ENCODE results near the gene STK38L.

The STK38L gene

DNA sequence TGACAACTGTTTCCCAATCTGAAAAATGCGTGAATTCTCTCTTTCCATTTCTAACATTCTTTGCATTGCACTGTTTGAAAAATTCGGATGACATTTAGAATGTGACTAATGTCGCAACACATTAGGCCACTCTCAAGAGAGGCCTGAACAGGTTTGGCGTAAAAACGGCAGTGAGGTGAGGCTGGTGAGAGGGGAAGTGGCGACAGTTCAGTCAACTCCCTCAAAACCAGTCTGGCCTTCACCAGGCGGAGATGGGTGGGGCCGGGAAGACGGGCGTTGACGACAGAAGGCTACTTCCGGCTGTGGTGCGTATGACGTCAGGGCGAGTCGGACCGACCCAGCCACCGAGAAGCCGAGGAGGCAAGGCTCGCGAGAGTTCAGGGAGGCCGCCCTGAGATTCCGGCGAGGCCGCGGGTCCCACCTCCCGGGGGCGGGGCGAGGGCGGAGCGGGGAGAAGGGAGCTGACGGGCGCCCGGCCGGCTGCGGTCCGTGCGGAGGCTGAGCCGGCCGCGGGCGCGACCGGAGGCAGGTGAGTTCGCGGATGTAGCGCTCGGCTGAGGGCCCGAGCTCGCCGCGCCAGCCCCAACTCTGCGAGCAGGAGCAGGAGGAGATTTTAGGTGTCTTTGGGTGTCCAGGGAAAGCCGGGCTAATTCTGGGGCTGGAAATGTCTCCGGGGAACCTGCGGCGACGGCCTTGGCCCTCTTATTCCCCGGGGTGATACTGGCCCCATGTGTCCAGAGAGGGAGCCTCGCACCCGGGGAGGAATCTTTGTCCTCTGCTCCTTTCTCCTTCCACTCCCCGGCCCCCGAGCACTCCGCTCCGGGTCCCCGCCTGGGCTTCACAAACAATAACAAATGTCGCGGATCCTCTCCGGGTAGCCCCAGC lies at the start of gene STK38L:
TSS of gene STK38L (plus strand) at position 483 of the 885 bp plus-strand sequence. CDS start 53,435 bp downstream, outside the sequence.
- DNase-seq = peak; percentile 97

DNA sequence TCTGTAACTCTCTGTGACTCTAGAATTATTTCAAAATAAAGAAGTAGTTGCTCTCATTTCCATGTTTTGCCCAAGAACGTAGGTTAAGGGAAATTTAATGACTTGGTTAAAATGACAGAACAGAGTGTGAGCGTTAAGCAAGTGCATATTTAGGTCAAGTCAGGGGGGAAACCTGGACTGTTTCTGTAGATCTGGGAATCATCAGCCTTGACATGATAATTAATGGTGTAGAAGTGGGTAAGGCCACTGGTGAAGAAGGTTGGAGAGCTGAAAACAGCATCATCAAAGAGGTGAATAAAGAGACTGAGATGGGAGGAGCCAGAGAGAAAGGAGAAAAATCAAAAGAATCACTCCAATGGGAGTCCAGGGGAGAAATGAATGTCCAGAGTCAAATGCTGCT lies 49.4 kb upstream of the STK38L start:
- DNase-seq = no peak

DNA sequence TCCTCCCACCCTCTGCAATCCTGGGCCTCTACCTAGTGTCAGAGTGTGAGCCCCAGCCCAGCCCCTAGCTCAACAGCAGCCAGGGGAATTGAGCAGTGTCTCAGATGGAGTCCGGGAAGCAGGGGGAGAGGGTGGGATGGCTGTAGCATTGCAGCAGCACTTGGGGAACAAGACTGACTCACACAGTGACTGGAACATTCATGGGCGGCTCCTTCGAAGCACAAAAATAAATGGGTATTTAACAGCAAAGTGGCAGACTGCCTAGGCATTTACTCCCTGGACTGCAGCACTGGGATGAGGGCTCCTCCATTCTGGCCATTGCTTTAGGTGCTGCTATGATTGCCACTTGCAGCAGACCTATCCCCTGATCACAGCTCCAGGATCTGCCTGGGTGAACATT lies 46.0 kb upstream of the STK38L start:
- DNase-seq = peak; percentile 75

DNA sequence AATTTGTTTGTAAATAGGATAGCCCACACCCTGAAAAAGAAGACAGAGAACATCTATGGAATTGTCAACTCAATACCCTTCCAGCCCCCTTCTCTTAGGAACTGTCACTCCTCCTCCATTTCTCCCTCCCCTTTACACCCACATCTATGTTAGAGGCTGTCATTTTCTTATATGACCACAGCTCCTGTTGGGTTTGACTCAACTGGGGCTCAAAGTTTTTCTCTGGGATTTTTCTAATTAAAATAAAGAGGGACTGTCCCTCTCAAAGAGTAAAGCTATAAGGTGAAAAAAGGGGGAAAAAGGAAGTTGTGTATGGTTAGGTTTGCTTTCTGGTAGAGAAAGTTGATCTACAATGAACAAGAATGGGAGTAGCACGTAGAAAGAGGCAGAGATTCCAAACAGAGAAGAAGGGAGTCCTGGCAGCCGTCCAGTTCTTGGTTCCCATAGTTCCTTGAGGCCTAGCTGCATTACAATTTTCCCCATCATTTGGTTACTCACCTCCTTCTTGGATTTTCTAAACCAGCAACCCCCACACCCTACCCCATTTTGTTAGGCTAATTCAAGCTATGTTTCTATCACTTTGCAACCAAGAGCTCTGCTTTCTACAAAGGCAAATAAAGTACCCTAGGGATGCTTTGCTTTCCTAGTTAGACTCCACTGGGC lies 44.3 kb upstream of the STK38L start:
- DNase-seq = peak; percentile 47

DNA sequence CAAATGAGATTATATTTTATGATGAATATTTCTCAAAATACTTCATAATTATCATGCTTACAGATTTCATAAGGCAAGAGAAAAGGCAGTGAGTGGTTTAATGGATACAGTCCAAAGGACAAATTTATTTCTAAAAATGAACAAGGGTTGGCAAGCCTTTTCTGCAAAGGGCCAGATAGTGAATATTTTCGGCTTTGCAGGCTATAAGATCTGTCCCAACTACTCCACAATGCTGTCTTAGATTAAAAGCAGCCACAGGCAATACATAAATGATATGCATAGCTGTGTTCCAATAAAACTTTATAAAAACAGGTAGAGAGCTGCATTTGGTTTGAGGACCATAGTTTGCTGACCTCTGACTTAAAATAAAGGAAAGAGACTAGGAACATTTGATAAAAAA lies 42.9 kb upstream of the STK38L start:
- DNase-seq = no peak

DNA sequence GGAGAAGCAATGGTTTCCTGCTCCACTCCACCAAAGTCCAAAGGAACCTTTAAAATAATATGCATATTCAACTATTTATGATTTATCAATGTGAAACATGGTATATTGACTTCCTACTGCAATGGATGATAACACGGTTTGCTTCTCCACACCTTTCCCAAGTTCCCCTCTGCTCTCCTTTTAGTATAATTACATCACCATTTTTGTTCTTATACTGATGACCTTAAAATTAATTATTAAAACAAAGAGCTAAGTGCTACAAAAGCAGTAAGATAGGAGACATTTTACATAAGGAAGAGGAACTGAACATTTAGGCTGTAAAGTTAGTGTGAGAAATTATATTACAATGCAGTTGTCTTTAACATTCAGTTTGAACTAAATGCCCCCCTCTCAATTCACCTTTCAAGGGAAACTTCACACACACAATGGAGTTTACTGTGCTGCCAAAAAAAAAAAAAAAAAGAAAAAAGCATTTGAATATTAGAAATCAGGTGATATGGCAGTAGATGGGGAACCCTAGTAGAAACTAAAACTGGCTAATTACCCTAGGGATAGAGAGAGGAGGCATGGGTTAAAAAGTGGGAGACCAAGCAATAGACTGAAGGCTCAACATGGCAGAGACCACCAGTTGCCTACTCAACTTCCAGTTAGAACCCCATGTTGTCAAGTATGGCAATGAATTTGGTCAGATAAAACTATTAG lies 37.1 kb upstream of the STK38L start:
- no peak for DNase-seq

DNA sequence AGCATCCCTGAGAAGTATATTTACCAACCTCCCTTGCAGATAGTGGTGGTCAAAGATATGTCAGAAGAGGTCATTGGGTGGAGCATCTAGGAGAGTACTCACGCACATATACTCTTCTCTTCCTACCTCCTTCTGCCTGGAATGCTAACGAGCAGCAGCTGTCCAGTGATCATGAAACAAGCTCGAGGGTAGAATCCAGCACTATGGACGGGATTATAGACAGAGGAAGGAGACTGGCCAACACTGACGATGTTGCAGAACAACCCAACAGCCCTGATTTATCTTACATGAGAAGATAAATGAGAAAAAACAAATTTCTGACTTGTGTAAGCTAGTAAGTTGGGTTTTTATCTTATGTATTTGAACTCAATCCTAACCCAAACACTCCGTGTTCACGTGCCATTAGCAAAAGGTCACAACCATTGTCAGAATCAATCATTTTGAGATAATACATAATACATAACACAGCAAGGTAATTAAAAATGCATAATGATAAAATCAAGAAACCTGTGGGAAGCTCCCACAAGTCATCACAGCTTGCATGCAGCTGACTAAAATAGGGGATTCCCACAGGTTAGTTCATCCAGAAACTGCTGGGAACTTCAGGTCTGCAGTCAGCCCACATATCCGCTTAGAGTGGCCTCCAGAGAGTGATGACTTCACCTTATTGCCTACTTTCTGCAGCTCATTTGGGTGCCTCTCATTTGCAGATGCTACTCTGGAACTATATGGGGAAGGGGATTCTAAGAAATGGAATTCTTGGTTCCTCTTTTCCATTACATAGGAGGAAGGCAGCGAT lies 36.3 kb upstream of the STK38L start:
- no peak for DNase-seq

DNA sequence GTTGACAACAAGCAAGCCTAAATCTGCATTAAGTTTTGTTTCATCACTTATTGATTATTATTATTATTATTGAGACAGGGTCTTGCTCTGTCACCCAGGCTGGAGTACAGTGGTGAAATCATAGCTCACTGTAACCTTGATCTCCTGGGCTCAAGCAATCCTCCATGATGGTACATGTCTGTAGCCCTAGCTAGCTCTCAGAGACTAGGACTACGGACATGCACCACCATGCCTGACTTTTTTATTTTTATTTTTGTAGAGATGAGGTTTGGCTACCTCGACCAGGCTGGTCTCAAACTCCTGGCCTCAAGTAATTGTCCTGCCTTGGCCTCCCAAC lies 35.7 kb upstream of the STK38L start:
- no peak for DNase-seq

DNA sequence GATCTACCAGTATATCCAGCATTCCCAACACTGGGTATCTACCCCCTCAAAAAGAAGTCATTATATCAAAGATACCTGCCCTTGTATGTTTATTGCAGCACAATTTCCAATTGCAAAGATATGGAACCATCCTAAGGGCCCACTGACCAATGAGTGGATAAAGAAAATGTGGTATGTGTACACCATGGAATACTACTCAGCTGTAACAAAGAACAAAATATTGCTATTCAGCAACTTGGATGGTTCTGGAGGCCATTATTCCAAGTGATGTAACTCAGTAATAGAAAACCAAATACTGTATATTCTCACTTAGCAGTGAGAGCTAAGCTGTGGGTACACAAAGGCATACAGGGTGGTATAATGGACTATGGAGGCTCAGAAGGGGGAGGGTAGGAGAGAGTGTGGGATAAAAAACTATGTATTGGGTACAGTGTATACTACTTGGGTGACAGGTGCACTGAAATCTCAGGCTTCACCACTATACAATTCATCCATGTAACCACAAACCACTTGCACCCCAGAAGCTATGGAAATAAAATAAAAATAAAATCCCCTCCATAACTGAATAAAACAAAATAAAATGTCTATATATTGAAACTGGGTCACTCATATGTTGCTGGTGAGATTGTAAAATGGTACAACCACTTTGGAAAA lies 34.7 kb upstream of the STK38L start:
- DNase-seq = no peak

DNA sequence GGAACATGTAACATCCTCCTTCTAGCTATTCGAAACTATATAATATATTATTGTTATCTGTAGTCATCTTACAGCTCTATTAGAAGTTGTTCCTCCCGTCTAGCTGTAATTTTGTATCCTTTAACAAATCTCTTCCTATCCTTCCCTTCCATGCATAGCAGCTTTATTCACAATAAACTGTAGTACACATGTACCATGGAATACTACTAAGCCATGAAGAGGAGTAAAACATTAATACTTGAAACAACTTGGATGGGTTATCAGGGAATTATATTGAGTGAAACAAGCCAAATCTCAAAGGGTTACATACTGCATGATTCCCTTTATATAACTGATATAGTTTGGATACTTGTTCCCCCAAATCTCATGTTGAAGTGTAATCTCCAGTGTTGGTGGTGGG lies 33.9 kb upstream of the STK38L start:
- no peak for DNase-seq

DNA sequence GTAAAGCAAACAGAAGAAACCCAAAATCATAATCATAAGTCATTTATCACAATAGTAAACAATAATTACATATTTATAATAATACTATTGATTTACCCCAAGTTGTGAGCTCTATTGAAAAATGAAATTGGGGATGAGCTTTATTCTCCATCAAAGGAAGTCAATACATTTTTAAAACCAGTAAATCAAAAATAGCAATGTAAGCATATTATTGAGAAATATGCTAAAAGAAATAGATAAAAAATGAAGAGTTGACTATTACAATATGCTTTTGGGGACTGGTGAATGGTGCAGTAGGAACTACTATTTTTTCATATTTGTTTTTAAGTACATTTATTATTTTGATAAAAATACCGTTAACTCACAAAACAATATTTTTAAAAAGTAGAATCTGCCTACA lies 31.2 kb upstream of the STK38L start:
- DNase-seq = no peak

DNA sequence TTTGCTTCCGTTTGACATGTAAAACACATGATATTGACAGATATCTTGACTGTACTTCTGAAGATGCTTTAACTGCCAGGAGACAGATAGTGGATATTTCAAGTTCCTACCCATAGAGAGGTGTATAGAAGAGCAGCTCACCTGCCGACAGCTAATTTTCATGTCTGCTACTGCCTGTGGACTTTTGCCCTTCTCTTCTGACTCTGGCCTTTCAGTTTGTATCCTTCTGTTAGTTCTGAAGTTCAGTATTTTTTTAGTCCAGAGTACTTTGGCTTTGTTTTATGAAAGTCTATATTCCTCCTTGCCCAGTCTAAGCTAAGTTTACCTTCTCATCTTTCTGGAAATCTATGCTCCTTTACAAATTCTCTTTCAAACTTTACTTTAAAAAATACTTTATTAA lies 30.8 kb upstream of the STK38L start:
- no peak for DNase-seq

DNA sequence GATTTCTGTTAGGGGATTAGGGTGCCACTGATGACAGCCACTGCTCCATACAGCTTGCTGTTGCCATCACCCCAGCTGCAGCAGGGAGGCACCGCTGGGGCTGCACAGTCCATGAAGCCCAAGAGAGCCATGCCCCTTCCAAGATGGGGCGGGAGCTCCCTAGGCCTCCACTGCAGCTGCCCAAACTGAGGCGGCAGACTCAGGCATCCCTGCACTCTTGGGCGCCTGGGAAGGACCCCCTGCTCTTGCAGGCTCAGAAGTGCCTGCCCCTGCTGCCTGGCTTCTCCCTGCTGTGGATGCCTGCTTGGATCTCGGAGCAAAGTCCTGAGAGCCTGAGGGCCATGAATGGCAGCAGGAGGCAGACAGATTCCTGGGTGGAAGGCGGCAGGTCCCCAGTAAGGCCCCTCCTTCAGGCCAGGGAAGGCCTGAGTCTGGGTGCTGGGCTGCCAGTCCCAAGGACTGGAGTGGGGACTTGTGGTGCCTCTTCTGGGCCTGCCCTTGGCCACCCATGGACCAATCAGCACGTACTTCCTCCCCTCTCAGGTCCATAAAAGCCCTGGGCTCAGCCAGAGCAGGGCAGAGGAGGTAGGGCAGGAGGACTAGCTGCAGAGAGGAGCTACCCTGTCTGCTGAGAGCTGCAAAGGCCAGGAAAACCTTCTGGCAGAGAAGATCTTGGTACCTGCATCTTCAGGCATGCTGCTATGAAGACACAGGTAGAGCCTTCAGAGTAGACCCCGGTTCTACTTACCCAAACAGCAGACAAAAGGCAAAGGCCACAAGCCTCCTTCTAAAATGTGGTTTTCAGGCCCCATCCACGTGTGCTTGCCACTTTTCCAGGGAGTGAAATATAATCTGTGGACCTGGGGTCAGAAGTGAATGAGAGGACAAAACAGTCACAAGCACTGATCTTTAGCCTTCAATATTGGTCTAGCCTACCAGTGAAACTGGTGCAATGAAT lies 30.0 kb upstream of the STK38L start:
- no peak for DNase-seq

DNA sequence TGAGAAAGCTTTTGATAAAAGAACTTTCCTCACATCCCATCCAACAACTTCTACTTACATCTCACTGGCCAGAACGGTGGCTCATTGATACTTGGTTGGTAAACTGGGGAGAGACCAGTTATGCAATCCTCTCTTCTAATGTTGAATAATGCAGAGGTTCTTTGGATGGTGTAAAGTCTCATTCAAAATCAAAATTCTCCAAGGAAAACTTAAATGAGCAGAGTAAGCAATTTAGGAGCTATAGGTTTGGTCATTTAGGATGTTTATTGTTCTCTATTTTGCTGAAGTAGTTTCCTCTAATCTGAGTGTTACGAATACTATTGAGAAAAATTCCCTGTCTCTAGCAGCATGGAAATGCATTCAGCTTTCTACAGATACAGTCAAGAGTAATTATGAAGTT lies 26.5 kb upstream of the STK38L start:
- DNase-seq = no peak

DNA sequence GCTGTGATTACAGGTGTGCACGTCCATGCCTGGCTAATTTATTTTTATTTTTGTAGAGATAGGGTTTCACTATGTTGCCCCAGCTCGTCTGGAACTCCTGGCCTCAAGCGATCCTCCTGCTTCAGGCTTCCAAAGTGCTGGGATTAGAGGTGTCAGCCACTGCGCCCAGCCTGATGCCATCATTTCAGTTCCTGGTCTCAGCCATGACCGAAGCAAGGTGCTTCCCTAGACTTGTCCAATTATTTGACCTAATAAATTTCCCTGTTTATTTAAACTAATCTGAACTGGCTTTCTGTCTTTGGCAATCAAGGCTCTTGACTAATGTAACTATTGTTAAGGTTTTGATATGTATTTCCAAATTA lies 24.4 kb upstream of the STK38L start:
- no peak for DNase-seq

DNA sequence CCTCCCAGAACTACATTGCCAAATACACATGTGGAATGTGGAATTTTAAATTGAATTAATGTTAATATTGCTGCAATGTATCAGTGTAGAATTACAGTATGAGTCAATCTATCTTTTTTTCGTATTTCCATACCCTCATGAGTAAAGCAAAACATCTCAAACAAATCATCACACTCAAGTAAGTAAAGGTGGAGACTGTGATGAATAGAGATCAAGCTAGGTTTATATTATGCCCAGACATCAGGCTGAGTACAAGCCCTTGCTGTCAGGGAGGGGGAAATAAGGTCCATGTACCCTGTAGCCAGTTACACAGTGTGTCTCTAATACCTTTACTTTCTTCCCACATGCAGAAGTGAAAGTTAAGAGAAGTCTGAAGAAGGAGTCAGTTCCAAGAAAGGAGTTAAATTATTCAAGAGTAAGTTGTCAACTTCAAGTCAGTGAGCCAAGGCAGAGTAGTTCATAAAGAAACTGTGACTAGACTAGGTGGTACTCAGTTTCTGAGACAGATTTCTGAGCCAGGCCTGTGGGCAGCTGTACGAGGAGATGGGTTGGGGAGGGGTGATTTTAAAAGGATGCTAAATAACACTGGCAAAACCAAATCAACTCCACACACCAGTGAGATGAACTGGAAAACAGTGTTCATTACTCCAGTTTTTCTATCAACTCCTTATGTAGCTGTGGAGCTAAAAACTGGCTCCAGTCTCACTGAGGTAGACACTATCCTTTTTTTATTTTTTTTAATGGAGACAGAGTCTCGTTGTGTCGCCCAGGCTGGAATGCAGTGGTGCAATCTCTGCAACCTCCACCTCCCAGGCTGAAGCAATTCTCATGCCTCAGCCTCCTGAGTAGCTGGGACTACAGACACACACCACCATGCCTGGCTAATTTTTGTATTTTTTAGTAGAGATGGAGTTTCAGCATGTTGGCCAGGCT lies 23.8 kb upstream of the STK38L start:
- DNase-seq = peak; percentile 36

DNA sequence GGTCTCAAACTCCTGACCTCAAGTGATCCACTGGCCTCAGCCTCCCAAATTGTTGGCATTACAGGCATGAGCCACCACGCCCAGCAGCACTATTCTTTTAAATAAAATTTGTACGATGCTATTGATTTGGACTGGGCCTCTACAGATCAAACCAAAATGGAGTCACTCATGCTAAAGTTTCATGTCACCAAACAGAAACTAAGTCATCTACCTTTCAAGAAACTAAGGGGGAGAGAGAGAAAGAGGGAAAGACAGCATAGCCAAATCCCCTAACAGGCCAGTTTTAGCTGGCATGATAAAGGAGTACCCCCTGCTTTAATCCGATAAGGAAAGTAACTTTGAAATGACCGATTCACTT lies 23.1 kb upstream of the STK38L start:
- DNase-seq = no peak

DNA sequence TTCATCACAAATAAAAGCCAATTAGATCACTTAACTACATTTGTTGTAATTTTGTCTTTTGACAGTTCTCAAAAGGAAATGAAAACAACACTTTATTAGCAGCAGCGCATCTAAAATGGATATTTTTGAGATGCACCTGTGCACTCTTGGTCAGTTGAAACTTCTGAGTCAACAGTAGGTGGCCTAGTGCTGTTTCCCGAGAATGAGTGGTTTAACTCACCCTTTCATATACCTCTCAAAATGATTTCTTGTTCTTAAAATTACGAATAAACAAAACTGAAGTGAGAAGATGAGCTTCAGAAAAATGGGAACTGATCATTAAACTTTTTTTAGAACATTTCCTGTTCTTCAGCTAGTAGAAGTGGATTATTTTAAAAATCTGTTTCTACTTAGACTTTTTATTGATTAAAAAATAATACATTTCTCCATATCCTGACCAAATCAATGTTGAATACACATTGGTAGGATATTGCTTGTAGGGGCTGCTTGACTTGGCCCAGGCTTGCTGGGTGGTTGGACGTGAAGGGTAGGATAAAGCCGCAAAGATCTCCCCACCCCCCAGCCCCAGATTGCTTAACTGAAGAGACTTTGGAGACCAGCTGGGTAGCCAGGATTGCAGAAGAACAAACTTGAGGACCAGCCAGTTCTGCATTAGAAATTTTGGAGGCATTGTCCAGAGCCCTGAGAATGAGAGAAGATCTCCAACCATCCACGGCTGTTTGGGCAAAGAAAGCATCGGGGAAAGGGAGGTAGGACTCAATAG lies 22.3 kb upstream of the STK38L start:
- DNase-seq = no peak

DNA sequence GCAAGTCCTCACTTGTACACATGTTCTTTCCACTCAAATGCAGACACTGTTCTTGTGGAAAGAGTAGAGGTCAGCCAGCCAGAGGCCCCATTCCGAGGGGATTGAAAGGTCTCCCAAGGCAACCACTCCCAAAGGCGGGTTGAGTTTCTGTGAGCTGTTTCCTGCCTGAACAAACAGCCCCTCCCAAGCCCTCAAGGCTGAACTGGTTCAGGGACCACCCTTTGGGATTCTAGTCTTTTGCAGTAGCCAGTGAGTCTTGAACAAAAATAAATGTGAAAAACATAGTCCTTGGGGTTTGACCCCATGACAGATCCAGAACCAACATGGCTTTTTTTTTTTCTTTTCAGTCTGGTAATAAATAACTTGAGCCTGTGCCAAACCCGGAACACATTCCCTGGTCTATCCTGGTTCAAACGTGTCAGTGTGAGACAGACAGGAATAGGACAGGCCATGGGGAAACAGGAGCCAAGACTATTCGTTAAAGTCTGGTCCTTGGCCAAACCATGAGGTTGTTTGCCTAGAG lies 17.6 kb upstream of the STK38L start:
- no peak for DNase-seq
